ENCODE results near the gene PDE6B.

PDE6B gene

DNA sequence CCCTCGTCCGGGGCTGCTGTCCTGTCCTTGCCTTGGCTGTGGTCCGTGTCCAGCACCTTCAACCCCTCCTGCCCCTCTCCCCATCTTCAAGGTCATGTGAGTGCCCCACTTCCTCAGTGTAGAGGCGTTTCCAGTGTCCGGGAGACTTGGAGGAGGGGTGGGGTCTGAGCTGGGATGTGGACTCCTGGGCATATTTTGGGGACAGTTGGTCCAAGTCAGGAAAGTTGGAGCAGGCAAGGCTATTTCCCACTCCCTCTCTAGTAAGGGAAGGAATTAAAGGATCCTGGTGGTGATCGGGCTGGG lies 83.2 kb downstream of the PDE6B start:
- DNase-seq: no peak

DNA sequence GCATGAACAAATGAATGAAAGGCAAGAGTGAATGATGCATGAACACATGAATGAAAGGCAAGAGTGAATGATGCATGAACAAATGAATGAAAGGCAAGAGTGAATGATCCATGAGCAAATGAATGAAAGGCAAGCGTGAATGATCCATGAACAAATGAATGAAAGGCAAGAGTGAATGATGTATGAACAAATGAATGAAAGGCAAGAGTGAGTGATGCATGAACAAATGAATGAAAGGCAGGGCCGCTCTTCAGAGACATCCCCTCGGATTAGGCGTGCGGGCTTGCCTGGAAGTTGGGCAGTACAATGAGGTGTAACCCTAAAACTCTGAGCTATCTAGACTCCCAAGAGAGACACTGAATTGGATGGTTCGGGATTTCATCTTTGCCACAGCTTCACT lies 84.0 kb downstream of the PDE6B start:
- DNase-seq: no peak

DNA sequence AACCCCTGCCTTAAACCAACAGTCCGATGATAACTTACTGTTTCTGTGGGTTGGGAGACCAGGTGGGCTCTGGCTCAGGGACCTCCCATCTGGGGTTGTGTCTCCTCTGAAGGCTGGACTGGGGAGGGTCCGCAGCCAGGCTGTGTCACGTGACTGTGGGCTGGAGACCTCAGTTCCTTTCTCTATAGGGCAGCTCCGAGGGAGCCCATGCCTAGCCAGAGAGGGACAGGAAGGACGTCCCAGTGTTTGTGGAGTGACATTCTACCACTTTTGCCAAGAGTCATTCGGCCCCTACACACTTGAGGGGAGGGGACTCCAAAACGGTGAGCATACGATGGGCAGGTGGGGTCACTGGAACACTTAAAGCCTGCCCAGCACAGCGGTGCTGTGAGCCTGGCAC lies 84.7 kb downstream of the PDE6B start:
- DNase-seq: no peak

DNA sequence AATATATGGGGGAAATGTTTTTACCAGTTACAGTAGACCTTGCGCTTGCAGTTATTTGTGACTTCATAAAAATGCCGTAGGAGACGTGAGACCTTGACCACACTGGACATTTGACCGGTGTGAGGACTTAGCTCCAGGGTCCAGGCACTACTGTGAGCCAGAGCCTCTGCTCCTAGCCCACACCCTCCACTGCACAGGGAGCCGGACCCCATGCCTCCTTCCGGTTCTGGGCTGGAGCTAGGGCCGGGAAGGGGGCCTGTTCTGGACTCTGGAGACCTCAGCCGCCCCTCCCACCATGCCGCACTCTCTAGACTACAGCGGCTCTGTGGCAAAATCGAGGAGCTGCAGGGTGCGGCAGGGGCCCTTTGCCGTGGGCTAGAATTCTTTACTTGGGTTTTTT lies 85.5 kb downstream of the PDE6B start:
- no peak for DNase-seq

DNA sequence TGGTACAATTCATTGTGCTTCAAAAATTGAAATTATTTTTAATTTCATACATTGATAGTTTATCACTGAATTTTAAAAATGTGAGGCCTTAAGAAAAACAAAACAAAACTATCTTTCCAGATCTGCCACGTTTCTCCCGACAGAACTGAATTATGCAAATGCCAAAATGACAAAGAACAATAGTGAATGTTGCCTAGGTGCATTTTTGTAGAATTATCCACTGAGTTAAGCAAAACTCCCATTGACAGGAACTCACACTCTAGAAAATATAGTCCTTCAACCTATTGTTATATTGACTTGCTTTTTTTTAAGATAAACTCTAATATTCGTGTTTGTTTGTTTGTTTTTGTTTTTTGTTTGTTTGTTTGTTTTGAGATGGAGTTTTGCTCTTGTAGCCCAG lies 86.7 kb downstream of the PDE6B start:
- DNase-seq: no peak

DNA sequence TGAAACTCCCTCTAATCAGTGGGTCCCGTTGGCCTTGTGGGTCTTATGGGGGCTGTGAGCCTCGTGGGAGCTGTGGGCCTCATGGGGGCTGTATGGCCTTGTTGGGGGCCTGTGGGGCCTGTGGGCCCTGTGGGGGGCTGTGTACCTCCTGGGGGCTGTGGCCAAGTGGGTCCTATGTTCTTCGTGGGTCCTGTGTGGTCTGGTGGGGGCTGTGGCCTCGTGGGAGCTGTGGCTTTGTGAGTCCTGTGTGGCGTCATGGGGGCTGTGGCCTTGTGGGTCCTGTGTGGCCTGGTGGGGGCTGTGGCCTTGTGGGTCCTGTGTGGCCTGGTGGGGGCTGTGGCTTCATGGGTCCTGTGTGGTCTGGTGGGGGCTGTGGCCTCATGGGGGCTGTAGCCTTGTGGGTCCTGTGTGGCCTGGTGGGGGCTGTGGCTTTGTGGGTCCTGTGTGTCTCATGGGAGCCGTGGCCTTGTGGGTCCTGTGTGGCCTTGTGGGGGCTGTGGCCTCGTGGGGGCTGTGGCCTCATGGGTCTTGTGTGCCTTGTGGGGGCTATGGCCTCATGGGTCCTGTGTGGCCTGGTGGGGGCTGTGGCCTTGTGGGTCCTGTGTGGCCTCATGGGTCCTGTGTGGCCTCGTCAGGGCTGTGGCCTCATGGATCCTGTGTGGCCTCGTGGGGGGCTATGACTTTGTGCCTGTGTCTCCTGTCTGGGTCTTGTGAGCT lies 87.7 kb downstream of the PDE6B start:
- no peak for DNase-seq

DNA sequence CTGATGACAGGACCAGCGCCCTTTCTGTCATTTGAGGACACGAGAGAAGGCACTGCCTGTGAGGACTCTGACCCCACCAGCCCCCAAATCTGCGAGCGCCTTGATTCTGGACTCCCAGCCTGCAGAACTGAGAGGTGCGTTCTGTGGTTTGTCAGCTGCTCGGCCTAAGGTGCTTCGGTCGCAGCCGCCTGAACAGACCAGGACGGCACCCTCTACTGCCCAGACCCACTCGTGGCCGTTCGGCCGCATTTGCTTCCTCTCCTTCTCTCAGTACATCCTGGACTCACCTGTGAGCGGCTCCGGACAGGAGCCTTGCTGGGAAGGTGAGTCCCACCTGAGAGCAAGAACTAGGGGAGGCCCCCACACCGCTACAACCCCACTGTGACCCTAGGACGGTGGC lies 88.7 kb downstream of the PDE6B start:
- DNase-seq: no peak

DNA sequence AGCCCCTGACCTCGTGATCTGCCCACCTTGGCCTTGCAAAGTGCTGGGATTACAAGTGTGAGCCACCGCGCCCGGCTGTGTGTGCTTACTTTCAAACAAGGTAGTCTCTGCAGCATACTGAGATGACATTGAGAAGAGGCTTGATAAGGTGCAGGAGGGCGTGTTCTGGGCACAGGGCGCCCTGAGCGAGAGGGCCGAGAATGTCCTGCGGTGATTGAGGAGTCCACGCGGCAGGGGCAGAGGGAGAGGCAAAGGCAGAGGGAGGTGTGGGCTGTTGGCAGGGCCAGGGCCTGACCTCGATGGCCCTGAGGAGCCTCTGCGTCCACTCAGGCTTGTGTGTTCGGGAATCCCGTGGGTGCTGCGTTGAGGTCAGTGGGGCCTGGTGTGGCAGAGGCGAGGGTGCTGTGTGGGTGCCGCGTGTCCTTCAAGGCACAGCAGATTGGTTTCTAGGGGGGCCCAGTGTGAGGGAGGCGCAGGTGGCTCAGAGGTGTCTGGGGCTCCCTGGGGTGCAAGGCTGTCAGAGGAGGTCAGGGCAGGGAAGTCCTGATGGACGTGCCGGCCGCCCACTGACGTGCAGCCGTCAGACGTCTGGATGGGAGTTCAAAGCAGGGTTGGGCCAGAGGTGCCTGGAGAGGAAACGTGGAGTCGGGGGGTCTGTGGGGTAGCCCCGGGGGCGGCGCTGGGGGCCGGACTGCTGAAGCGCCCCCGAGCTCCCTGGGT lies 92.4 kb downstream of the PDE6B start:
- no peak for DNase-seq

DNA sequence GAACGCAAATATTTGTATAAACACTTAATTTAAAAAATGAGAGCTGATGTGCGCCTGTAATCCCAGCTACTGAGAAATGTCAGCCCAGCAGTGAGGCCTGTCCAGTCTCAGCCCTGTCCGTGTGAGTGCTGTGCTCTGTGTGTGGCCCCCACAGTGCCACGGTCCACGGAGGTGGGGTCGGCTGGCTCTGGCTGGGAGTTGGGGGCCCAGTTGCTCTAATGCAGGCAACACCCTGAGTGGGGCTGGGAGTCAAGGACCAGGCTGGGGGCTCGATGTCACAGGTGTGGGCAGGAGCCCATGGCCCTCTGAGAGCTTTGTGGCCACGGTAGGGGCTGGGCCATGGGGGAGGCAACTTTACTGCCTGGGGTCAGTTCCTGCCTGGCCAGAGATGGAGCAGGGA lies 93.1 kb downstream of the PDE6B start:
- no peak for DNase-seq

Measured in CD4-positive, alpha-beta T cell treated with Interleukin-21 for 1 hour (primary cell).